OCI-LY3 (cell line): ENCODE results near the gene ATP6V1A.

Source experiments
- CTCF ChIP-seq: fragments of 200-600, 300-600 bp; sonication (generic); IDR thresholded peaks from 2 replicates; pipeline ENCODE4 v1.5.1; 2014; ENCODE audit warnings: antibody characterized with exemption, low read length, low read depth
- EZH2phosphoT487 ChIP-seq: fragments of 200-600 bp; shearing (Covaris generic); IDR thresholded peaks from 2 replicates; pipeline ENCODE4 v1.6.1; 2018; ENCODE audit warnings: antibody characterized with exemption, mixed run types, low read depth

GRCh38 chr3:113712129-113712528 is 34.7 kb upstream of the ATP6V1A start:
- TF ChIP-seq CTCF, result no peak
- no peak for TF ChIP-seq EZH2phosphoT487
